IMR-90 (cell line): Measurements from ENCODE around the gene BCAS3. TPM values are rescaled to one million over a fixed set of nuclear protein-coding genes. Genes with fewer than 3 reads are reported as not detected.

Experiments used
- ATAC-seq: fragments of 200-7000 bp; cut with Tn5 transposase; 2 replicates; pipeline ENCODE4 v1.9.1; 2020; ENCODE audit warnings: low read depth, mild to moderate bottlenecking, moderate library complexity
- BruUV-seq: library from RNA; stranded (reverse); fragments of 400-500 nt; replicated peaks from 2 replicates; lab custom pipeline; 2021; lab: Mats Ljungman, UMichigan
- CTCF ChIA-PET: fragments of 300-600 bp; formaldehyde crosslinking; extraction: SDS; loops from one replicate; lab custom pipeline; 2021; ENCODE audit warnings: antibody characterized with exemption; lab: Yijun Ruan, JAX
- POLR2A ChIA-PET: fragments of 300-600 bp; sonication (Branson Sonifier 250); formaldehyde crosslinking; loops from one replicate; lab custom pipeline; 2022; ENCODE audit warnings: antibody characterized with exemption; ENCODE audit not compliant: unreplicated experiment; lab: Charles Lee
- DNase-seq: peaks from one replicate; pipeline ENCODE4 v3.0.0; 2013
- H2AFZ ChIP-seq: replicated peaks from 2 replicates; pipeline ENCODE3; 2013; ENCODE audit warnings: low read length, mild to moderate bottlenecking; ENCODE audit not compliant: poor library complexity
- H2AK5ac ChIP-seq: 2 replicates; pipeline ENCODE4 v1.6.1; 2013; ENCODE audit warnings: low read depth, low read length, inconsistent platforms
- H2AK9ac ChIP-seq: replicated peaks from 2 replicates; pipeline ENCODE3; 2013; ENCODE audit warnings: mild to moderate bottlenecking, low read depth, low read length, moderate library complexity; ENCODE audit not compliant: poor library complexity
- H2BK120ac ChIP-seq: 2 replicates; pipeline ENCODE4 v1.6.1; 2013; ENCODE audit warnings: low read depth, low read length, inconsistent platforms
- H2BK15ac ChIP-seq: 3 replicates; pipeline ENCODE4 v1.6.1; 2013; ENCODE audit warnings: low read depth, low read length, inconsistent platforms
- H2BK20ac ChIP-seq: 2 replicates; pipeline ENCODE4 v1.6.1; 2013; ENCODE audit warnings: low read depth, mild to moderate bottlenecking, inconsistent platforms, low read length, moderate library complexity
- H2BK5ac ChIP-seq: 2 replicates; pipeline ENCODE4 v1.6.1; 2013; ENCODE audit warnings: mild to moderate bottlenecking, low read depth, low read length, inconsistent platforms; ENCODE audit not compliant: poor library complexity, severe bottlenecking
- H3K14ac ChIP-seq: replicated peaks from 2 replicates; pipeline ENCODE4 v1.6.1; 2013; ENCODE audit warnings: low read depth, low read length, inconsistent platforms
- H3K18ac ChIP-seq: 2 replicates; pipeline ENCODE4 v1.6.1; 2013; ENCODE audit warnings: low read depth, low read length, control low read depth
- H3K23ac ChIP-seq: 2 replicates; pipeline ENCODE4 v1.6.1; 2013; ENCODE audit warnings: low read depth, low read length, inconsistent platforms
- H3K27ac ChIP-seq: 2 replicates; pipeline ENCODE4 v1.5.1; 2013; ENCODE audit warnings: mild to moderate bottlenecking, control low read depth, low read length; ENCODE audit not compliant: insufficient read depth
- H3K27me3 ChIP-seq: 2 replicates; pipeline ENCODE4 v1.6.1; 2013; ENCODE audit warnings: low read length; ENCODE audit not compliant: control insufficient read depth, insufficient read depth
- H3K36me3 ChIP-seq: 2 replicates; pipeline ENCODE4 v1.6.1; 2013; ENCODE audit warnings: low read length, mixed read lengths; ENCODE audit not compliant: control insufficient read depth, insufficient read depth
- H3K4ac ChIP-seq: 2 replicates; pipeline ENCODE4 v1.6.1; 2013; ENCODE audit warnings: low read depth, low read length, inconsistent platforms
- H3K4me1 ChIP-seq: 2 replicates; pipeline ENCODE4 v1.6.1; 2013; ENCODE audit warnings: low read length, mixed read lengths; ENCODE audit not compliant: control insufficient read depth, insufficient read depth
- H3K4me2 ChIP-seq: 2 replicates; pipeline ENCODE4 v1.6.1; 2013; ENCODE audit warnings: low read depth, mild to moderate bottlenecking, control low read depth, low read length, moderate library complexity
- H3K4me3 ChIP-seq: 2 replicates; pipeline ENCODE4 v1.5.1; 2013; ENCODE audit warnings: low read depth, mild to moderate bottlenecking, control low read depth, low read length, moderate library complexity; ENCODE audit not compliant: insufficient read depth
- H3K56ac ChIP-seq: 2 replicates; pipeline ENCODE4 v1.6.1; 2013; ENCODE audit warnings: low read length, inconsistent platforms; ENCODE audit not compliant: insufficient read depth; ENCODE audit errors: extremely low read depth
- H3K79me1 ChIP-seq, 2 experiments: 2 replicates each; pipeline ENCODE4 v1.6.1; 2013; ENCODE audit warnings: low read length in 2 of 2, inconsistent platforms in 1 of 2, low read depth in 1 of 2
- H3K9ac ChIP-seq: 2 replicates; pipeline ENCODE4 v1.6.1; 2013; ENCODE audit warnings: low read depth, low read length, control low read depth
- H3K9me1 ChIP-seq: 2 replicates; pipeline ENCODE4 v1.6.1; 2013; ENCODE audit warnings: low read length, inconsistent platforms; ENCODE audit not compliant: insufficient read depth
- H3K9me3 ChIP-seq: 2 replicates; pipeline ENCODE4 v1.6.1; 2013; ENCODE audit warnings: low read length; ENCODE audit not compliant: control insufficient read depth, insufficient read depth
- H4K20me1 ChIP-seq: 2 replicates; pipeline ENCODE4 v1.6.1; 2013; ENCODE audit warnings: low read length, inconsistent platforms; ENCODE audit not compliant: insufficient read depth
- H4K5ac ChIP-seq: 2 replicates; pipeline ENCODE4 v1.6.1; 2013; ENCODE audit warnings: mild to moderate bottlenecking, low read depth, low read length, control low read depth
- H4K8ac ChIP-seq, 2 experiments: 2 replicates each; pipeline ENCODE4 v1.6.1; 2013; ENCODE audit warnings: low read depth in 2 of 2, low read length in 2 of 2, control low read depth in 1 of 2, inconsistent platforms in 1 of 2
- H4K91ac ChIP-seq: 2 replicates; pipeline ENCODE4 v1.6.1; 2013; ENCODE audit warnings: low read depth, low read length, inconsistent platforms; ENCODE audit not compliant: insufficient read depth
- BHLHE40 ChIP-seq: fragments of 150-350 bp; IDR thresholded peaks from 2 replicates; pipeline ENCODE4 v1.6.1; 2016; ENCODE audit warnings: mild to moderate bottlenecking, low read depth, low read length
- MAFK ChIP-seq: IDR thresholded peaks from 2 replicates; pipeline ENCODE4 v1.6.1; 2012; ENCODE audit warnings: low read depth, low read length, improper control_type of control experiment
- NFE2L2 ChIP-seq: fragments of 150-350 bp; IDR thresholded peaks from 2 replicates; pipeline ENCODE4 v1.6.1; 2016; ENCODE audit warnings: low read depth, mild to moderate bottlenecking, low read length
- RFX5 ChIP-seq: IDR thresholded peaks from 2 replicates; pipeline ENCODE4 v1.8.0; 2012; ENCODE audit warnings: low read depth, mild to moderate bottlenecking, low read length, moderate library complexity
- SMC3 ChIP-seq: fragments of 150-350 bp; IDR thresholded peaks from 2 replicates; pipeline ENCODE4 v1.6.1; 2016; ENCODE audit warnings: low read depth, mild to moderate bottlenecking, antibody characterized with exemption, low read length, moderate library complexity
- whole genome bisulfite sequencing, 2 experiments: methylation state at CpG; one replicate each; pipeline versions ENCODE4 v1.1.5 to v1.1.7; 2013; ENCODE audit warnings: missing lambda C conversion rate in 2 of 2; ENCODE audit not compliant: insufficient read length in 1 of 2; ENCODE audit errors: extremely low coverage in 2 of 2; 5-methylcytosine and 5-hydroxymethylcytosine counted together
- dilution Hi-C: fragments of 300-500 bp; cut with HindIII; formaldehyde crosslinking; loops from one replicate; pipeline ENCODE4 v1.14.3; 2018; ENCODE audit warnings: low sequenced_read_pairs; ENCODE audit not compliant: unreplicated experiment
- in situ Hi-C: fragments of 300-500 bp; cut with MboI; formaldehyde crosslinking; loops from 3 replicates; pipeline ENCODE4 v1.14.3; 2019; ENCODE audit warnings: low sequenced_read_pairs, inconsistent platforms, mixed read lengths
- intact Hi-C: fragments of 100-400 bp; cut with micrococcal nuclease; formaldehyde crosslinking; loops from 2 replicates; pipeline ENCODE4 v1.10.0; 2022
- polyA plus RNA-seq, 3 experiments: library from polyadenylated mRNA; depleted of rRNA; stranded (reverse); fragments of >200 nt; gene quantifications; 2 replicates each; pipeline ENCODE4 v1.2.3, GENCODE V29; 2012; ENCODE audit warnings: low replicate concordance in 1 of 3
- total RNA-seq: library from RNA; depleted of rRNA; stranded (reverse); fragments of >200 nt; gene quantifications from 2 replicates; pipeline ENCODE4 v1.2.3, GENCODE V29; 2012
- TF ChIP-seq, protein P1 (sequence below): fragments of 150-350 bp; IDR thresholded peaks from 2 replicates; pipeline ENCODE4 v1.6.1; 2016; ENCODE audit warnings: low read depth, mild to moderate bottlenecking, low read length, moderate library complexity, borderline replicate concordance
- TF ChIP-seq, protein P2 (sequence below): conservative IDR thresholded peaks from 2 replicates; pipeline ENCODE4 v1.5.1; 2012; ENCODE audit warnings: mild to moderate bottlenecking, low read depth, low read length, improper control_type of control experiment

The BCAS3 gene
- total and polyA plus RNA-seq, 2 of the 4 experiments (the other 2 are of a cell fraction) = 6.3 to 27.1 TPM

DNA sequence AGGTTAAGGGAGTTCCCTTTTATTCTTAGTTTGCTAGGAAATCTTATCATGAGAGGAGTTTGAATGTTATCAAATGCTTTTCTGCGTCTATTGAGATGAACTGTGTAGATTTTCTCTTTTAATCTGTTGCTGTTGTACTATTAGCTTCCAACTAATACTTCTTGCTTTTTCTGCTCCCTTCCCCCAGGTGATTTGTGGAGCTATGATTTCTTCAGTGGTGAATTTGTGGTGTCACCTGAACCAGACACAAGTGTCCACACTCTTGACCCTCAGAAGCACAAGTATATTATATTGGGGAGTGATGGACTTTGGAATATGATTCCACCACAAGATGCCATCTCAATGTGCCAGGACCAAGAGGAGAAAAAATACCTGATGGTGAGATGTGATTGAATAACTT is 29.9 kb upstream of the BCAS3 start:
- in situ Hi-C loops (loop anchor here (25.0 kb wide), 1 partner anchor 510 kb away; the partner anchor contains the start of gene CA4), dilution Hi-C loops (no loop called here), intact Hi-C loops (no loop called here)
- H4K8ac ChIP-seq = no peak overlapping the region
- no peak overlapping the region for H2BK15ac ChIP-seq
- CTCF ChIA-PET = interaction anchor here (0.6 to 1.3 kb wide), 2 partner anchors 31 to 64 kb away, joined by 3 to 4 read pairs; no protein-coding TSS in a partner anchor
- no peaks in the 10 kb centered on the region for H3K9me3 ChIP-seq
- H3K36me3 ChIP-seq = peaks cover 20% of the 10 kb centered on the region
- H4K5ac ChIP-seq = no peak overlapping the region
- no peak overlapping the region for H2BK5ac ChIP-seq
- H3K4me2 ChIP-seq = no peak overlapping the region
- no peak overlapping the region for H3K27ac ChIP-seq
- H3K4me1 ChIP-seq = no peaks in the 10 kb centered on the region
- no peak overlapping the region for H2BK120ac ChIP-seq
- WGBS, 2 experiments = no CpG with 5 or more reads among the region's 1 CpG
- H3K18ac ChIP-seq = no peak overlapping the region
- TF ChIP-seq NFE2L2 (no peak), RFX5 (no peak), MAFK (no peak), BHLHE40 (no peak), SMC3 (no peak)
- TF ChIP-seq, protein P1, sequence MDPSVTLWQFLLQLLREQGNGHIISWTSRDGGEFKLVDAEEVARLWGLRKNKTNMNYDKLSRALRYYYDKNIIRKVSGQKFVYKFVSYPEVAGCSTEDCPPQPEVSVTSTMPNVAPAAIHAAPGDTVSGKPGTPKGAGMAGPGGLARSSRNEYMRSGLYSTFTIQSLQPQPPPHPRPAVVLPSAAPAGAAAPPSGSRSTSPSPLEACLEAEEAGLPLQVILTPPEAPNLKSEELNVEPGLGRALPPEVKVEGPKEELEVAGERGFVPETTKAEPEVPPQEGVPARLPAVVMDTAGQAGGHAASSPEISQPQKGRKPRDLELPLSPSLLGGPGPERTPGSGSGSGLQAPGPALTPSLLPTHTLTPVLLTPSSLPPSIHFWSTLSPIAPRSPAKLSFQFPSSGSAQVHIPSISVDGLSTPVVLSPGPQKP = no peak
- TF ChIP-seq, protein P2, sequence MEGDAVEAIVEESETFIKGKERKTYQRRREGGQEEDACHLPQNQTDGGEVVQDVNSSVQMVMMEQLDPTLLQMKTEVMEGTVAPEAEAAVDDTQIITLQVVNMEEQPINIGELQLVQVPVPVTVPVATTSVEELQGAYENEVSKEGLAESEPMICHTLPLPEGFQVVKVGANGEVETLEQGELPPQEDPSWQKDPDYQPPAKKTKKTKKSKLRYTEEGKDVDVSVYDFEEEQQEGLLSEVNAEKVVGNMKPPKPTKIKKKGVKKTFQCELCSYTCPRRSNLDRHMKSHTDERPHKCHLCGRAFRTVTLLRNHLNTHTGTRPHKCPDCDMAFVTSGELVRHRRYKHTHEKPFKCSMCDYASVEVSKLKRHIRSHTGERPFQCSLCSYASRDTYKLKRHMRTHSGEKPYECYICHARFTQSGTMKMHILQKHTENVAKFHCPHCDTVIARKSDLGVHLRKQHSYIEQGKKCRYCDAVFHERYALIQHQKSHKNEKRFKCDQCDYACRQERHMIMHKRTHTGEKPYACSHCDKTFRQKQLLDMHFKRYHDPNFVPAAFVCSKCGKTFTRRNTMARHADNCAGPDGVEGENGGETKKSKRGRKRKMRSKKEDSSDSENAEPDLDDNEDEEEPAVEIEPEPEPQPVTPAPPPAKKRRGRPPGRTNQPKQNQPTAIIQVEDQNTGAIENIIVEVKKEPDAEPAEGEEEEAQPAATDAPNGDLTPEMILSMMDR = no peak
- DNase-seq = no peak
- no peak overlapping the region for H2AFZ ChIP-seq
- H3K9me1 ChIP-seq = no peaks in the 10 kb centered on the region; the same call in 1 of the 2 replicates
- no peak overlapping the region for H3K14ac ChIP-seq
- H3K79me1 ChIP-seq = peaks cover 11 to 41% of the 10 kb centered on the region in 2 experiments; a peak in 3 of 4 replicates
- H2AK5ac ChIP-seq = no peak overlapping the region
- no peak overlapping the region for H3K4me3 ChIP-seq
- H3K56ac ChIP-seq = no peak overlapping the region
- peaks cover 5% of the 10 kb centered on the region; the same call in 1 of the 2 replicates for H4K20me1 ChIP-seq
- no TSS peak for BruUV-seq
- no peak for ATAC-seq
- H3K27me3 ChIP-seq = no peaks in the 10 kb centered on the region
- no peak overlapping the region for H2AK9ac ChIP-seq
- H3K9ac ChIP-seq = no peak overlapping the region
- POLR2A ChIA-PET = no interaction called here
- no peak overlapping the region for H2BK20ac ChIP-seq
- H3K23ac ChIP-seq = no peak overlapping the region
- no peak overlapping the region for H3K4ac ChIP-seq
- H4K91ac ChIP-seq = no peak overlapping the region
